HEK293T (cell line): ENCODE measurements around the gene ADORA1.

Experiments
- CTCF ChIA-PET: fragments of 350-600 bp; formaldehyde crosslinking; extraction: SDS; loops from one replicate; lab custom pipeline; 2021; ENCODE audit warnings: antibody characterized with exemption, inconsistent platforms; lab: Yijun Ruan, JAX
- POLR2A ChIA-PET: fragments of 350-600 bp; formaldehyde crosslinking; extraction: SDS; loops from one replicate; lab custom pipeline; 2020; ENCODE audit warnings: antibody characterized with exemption, inconsistent platforms; lab: Yijun Ruan, JAX
- DNase-seq: peaks from one replicate; pipeline ENCODE4 v3.0.0; 2012; ENCODE audit warnings: mixed read lengths; ENCODE audit errors: extremely low spot score
- ARNT ChIP-seq: fragments of 450-650 bp; IDR thresholded peaks from 2 replicates; pipeline ENCODE4 v1.6.1; 2017; ENCODE audit warnings: mild to moderate bottlenecking
- BHLHE40 ChIP-seq: fragments of 450-650 bp; IDR thresholded peaks from 2 replicates; pipeline ENCODE4 v1.6.1; 2016; ENCODE audit warnings: mild to moderate bottlenecking, moderate library complexity, borderline replicate concordance
- CTBP1 ChIP-seq: fragments of 450-650 bp; IDR thresholded peaks from 2 replicates; pipeline ENCODE4 v1.6.1; 2016; ENCODE audit warnings: borderline replicate concordance
- ELF4 ChIP-seq: fragments of 450-650 bp; IDR thresholded peaks from 2 replicates; pipeline ENCODE4 v1.6.1; 2017; ENCODE audit warnings: antibody characterized with exemption
- FOXA1 ChIP-seq: fragments of 450-650 bp; IDR thresholded peaks from 2 replicates; pipeline ENCODE4 v1.6.1; 2016; ENCODE audit warnings: mild to moderate bottlenecking
- FOXK2 ChIP-seq: fragments of 450-650 bp; IDR thresholded peaks from 2 replicates; pipeline ENCODE4 v1.6.1; 2016; ENCODE audit warnings: mild to moderate bottlenecking
- FOXM1 ChIP-seq: fragments of 450-650 bp; IDR thresholded peaks from 2 replicates; pipeline ENCODE4 v1.6.1; 2017; ENCODE audit warnings: mild to moderate bottlenecking, borderline replicate concordance
- HDGF ChIP-seq: fragments of 450-650 bp; IDR thresholded peaks from 2 replicates; pipeline ENCODE4 v1.6.1; 2017; ENCODE audit warnings: antibody characterized with exemption, borderline replicate concordance
- L3MBTL2 ChIP-seq: fragments of 450-650 bp; conservative IDR thresholded peaks from 2 replicates; pipeline ENCODE4 v1.6.1; 2016; ENCODE audit warnings: mild to moderate bottlenecking
- LEF1 ChIP-seq: fragments of 450-650 bp; IDR thresholded peaks from 2 replicates; pipeline ENCODE4 v1.6.1; 2017; ENCODE audit warnings: mild to moderate bottlenecking, borderline replicate concordance
- NFRKB ChIP-seq: fragments of 450-650 bp; IDR thresholded peaks from 2 replicates; pipeline ENCODE4 v1.6.1; 2016; ENCODE audit warnings: mild to moderate bottlenecking, moderate library complexity
- SP1 ChIP-seq: fragments of 450-650 bp; IDR thresholded peaks from 2 replicates; pipeline ENCODE4 v1.6.1; 2017
- SUZ12 ChIP-seq: fragments of 450-650 bp; IDR thresholded peaks from 2 replicates; pipeline ENCODE4 v1.6.1; 2016; ENCODE audit warnings: mild to moderate bottlenecking
- TARDBP ChIP-seq: fragments of 450-650 bp; IDR thresholded peaks from 2 replicates; pipeline ENCODE4 v1.6.1; 2016
- ZNF384 ChIP-seq: fragments of 450-650 bp; IDR thresholded peaks from 2 replicates; pipeline ENCODE4 v1.6.1; 2016
- TF ChIP-seq, protein P1 (sequence below): fragments of 450-650 bp; IDR thresholded peaks from 2 replicates; pipeline ENCODE4 v1.6.1; 2016

The ADORA1 gene

DNA sequence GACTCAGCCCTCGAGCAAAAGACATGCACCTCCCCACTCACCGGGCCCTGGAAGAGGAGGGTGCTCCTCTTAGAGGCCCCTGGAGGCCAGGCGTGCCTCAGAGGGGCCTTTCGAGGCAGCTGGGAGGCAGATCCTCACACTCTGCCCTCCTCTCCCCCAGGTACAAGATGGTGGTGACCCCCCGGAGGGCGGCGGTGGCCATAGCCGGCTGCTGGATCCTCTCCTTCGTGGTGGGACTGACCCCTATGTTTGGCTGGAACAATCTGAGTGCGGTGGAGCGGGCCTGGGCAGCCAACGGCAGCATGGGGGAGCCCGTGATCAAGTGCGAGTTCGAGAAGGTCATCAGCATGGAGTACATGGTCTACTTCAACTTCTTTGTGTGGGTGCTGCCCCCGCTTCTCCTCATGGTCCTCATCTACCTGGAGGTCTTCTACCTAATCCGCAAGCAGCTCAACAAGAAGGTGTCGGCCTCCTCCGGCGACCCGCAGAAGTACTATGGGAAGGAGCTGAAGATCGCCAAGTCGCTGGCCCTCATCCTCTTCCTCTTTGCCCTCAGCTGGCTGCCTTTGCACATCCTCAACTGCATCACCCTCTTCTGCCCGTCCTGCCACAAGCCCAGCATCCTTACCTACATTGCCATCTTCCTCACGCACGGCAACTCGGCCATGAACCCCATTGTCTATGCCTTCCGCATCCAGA is 37.7 kb downstream of the ADORA1 start:
- ChIA-PET POLR2A (no interaction called here), CTCF (no interaction called here)
- no peak for DNase-seq
- no peak for TF ChIP-seq ELF4
- no peak for TF ChIP-seq SP1
- TF ChIP-seq CTBP1: no peak
- no peak for TF ChIP-seq FOXA1
- TF ChIP-seq ARNT: no peak
- no peak for TF ChIP-seq ZNF384
- TF ChIP-seq, protein P1, sequence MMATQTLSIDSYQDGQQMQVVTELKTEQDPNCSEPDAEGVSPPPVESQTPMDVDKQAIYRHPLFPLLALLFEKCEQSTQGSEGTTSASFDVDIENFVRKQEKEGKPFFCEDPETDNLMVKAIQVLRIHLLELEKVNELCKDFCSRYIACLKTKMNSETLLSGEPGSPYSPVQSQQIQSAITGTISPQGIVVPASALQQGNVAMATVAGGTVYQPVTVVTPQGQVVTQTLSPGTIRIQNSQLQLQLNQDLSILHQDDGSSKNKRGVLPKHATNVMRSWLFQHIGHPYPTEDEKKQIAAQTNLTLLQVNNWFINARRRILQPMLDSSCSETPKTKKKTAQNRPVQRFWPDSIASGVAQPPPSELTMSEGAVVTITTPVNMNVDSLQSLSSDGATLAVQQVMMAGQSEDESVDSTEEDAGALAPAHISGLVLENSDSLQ: no peak
- TF ChIP-seq SUZ12: no peak
- TF ChIP-seq L3MBTL2: no peak
- no peak for TF ChIP-seq LEF1
- no peak for TF ChIP-seq TARDBP
- no peak for TF ChIP-seq BHLHE40
- TF ChIP-seq FOXK2: no peak
- TF ChIP-seq FOXM1: no peak

GRCh38 chr1:203165800-203166161 is 38.3 kb downstream of the ADORA1 start:
- ChIA-PET POLR2A (no interaction called here), CTCF (interaction anchor here (1.2 kb wide), 1 partner anchor 50 kb away, joined by 6 read pairs; no protein-coding TSS in a partner anchor)
- no peak for DNase-seq
- no peak for TF ChIP-seq BHLHE40

DNA sequence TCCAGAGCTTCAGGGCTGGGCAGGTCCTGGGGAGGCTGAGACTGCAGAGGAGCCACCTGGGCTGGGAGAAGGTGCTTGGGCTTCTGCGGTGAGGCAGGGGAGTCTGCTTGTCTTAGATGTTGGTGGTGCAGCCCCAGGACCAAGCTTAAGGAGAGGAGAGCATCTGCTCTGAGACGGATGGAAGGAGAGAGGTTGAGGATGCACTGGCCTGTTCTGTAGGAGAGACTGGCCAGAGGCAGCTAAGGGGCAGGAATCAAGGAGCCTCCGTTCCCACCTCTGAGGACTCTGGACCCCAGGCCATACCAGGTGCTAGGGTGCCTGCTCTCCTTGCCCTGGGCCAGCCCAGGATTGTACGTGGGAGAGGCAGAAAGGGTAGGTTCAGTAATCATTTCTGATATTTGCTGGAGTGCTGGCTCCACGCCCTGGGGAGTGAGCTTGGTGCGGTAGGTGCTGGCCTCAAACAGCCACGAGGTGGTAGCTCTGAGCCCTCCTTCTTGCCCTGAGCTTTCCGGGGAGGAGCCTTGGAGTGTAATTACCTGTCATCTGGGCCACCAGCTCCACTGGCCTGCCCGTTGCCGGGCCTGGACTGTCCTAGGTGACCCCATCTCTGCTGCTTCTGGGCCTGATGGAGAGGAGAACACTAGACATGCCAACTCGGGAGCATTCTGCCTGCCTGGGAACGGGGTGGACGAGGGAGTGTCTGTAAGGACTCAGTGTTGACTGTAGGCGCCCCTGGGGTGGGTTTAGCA is 38.8 kb downstream of the ADORA1 start:
- ChIA-PET CTCF (interaction anchor here (0.6 to 1.2 kb wide), 2 partner anchors 48 to 50 kb away, joined by 3 to 6 read pairs; no protein-coding TSS in a partner anchor), POLR2A (no interaction called here)
- no peak for TF ChIP-seq HDGF
- no peak for TF ChIP-seq SUZ12
- TF ChIP-seq NFRKB: no peak
- no peak for TF ChIP-seq FOXM1
- no peak for TF ChIP-seq FOXK2
- no peak for TF ChIP-seq FOXA1
- TF ChIP-seq CTBP1: no peak
- peak; percentile 63 for DNase-seq

- no peak for TF ChIP-seq L3MBTL2
- no peak for TF ChIP-seq LEF1
- TF ChIP-seq NFRKB: no peak
- TF ChIP-seq ZNF384: no peak
- TF ChIP-seq HDGF: no peak
- TF ChIP-seq, protein P1: no peak
- no peak for TF ChIP-seq ARNT
- no peak for TF ChIP-seq FOXA1
- no peak for TF ChIP-seq BHLHE40
- TF ChIP-seq ELF4: no peak
- TF ChIP-seq SUZ12: no peak
- TF ChIP-seq CTBP1: no peak
- TF ChIP-seq FOXK2: no peak
- TF ChIP-seq TARDBP: no peak
- no peak for TF ChIP-seq SP1
- TF ChIP-seq FOXM1: no peak
- ChIA-PET CTCF (interaction anchor here (0.6 to 1.2 kb wide), 2 partner anchors 49 kb away, joined by 3 to 6 read pairs; no protein-coding TSS in a partner anchor), POLR2A (no interaction called here)
- DNase-seq: no peak
These were observed 39.7 kb downstream of the ADORA1 start for GRCh38 chr1:203167026-203167912.

DNA sequence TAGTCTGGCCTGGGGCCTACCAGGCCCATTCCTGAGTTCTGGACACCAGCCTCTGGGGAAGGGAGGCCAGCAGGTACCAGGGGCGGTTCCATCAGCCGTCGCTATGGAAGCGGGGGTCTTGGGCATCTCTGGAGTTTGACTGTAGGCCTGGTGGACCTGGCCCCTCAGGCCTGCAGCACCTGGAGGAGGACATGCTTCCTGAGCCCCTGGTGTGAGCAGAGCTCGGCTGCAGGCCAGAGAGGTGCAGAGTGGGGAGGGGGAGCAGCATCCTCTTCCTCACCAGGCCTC is 40.3 kb downstream of the ADORA1 start:
- POLR2A ChIA-PET: no interaction called here
- no peak for DNase-seq
- CTCF ChIA-PET: no interaction called here
- TF ChIP-seq SUZ12: no peak
- TF ChIP-seq LEF1: no peak
- TF ChIP-seq HDGF: no peak
- no peak for TF ChIP-seq NFRKB
- no peak for TF ChIP-seq ELF4
- TF ChIP-seq SP1: no peak

DNA sequence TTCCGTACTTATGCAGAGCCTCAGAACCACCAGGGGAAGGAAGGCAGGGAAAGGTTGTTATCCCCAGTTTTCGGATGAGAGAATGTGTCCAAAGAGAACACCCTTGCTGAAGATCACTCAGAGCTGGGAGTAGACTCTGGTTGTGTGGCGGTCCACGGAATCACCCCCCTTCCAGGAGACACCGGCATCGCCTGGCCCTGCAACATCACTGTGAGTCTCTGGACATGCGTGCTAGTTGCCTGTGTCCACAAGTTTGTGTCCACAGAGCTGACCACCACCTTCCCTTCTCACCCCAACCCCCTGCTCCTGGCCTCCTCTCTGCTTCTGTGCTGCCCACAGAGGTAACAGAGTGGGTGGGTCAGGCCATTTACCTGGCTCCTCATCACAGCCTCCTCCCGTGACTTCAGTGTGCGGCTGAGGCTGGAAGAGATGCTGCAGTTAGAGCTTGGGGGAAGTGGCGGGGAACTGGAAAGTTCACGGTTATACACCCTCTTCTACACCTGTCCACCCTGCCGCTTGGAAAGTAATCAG is 40.8 kb downstream of the ADORA1 start:
- no peak for DNase-seq
- POLR2A ChIA-PET: no interaction called here
- CTCF ChIA-PET: interaction anchor here (1.1 to 1.4 kb wide), 3 partner anchors 40 to 128 kb away, joined by 3 to 4 read pairs (median 3); no protein-coding TSS in a partner anchor
- TF ChIP-seq FOXK2 (no peak), SP1 (no peak), LEF1 (no peak), SUZ12 (no peak), FOXA1 (no peak), ARNT (no peak), FOXM1 (no peak), BHLHE40 (no peak), ZNF384 (no peak), HDGF (no peak), CTBP1 (no peak), NFRKB (no peak)
- TF ChIP-seq, protein P1: no peak
